GM21529 (cell line): ENCODE data around the gene NKAIN1.
"Not testable (repeated sequence)": the region's sequence is repeated elsewhere in the genome, so short reads cannot be mapped to it uniquely, and the experiment has no call there.

Source experiments
- ATAC-seq: cut with Tn5 transposase; IDR thresholded peaks from one replicate; pipeline ENCODE4 v1.9.1; 2021; ENCODE audit not compliant: unreplicated experiment

The NKAIN1 gene

DNA sequence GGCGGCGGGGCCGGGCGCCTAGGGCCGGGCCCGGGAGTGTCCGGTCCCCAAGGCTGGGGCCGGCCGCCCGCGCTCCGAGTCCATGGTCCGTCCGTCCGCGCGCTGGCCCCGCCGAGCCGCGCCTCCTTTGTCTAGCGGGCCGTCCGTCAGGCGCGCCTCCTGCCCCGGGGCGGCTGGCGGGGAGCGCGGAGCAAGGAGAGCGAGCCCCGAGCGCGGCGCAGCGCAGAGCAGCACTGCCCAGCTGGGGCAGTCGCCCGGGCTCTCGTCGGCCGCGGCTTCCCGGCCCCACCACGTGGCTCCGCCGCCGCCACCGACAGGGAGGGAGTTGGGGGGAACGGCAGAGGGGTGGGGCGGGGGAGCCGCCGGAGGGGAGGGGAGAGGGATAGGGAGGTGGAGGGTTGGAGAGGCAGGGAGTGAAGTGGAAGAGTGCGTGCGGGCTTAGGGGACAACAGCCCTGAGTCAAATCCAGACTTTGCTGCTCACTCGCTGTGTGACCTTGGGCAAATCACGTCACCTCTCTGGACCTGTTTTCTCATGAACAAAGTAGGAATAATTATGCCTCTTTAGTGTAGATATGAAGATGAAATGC is at the start of gene NKAIN1:
Gene NKAIN1, minus strand, starts transcription at position 235 of the 589 bp plus-strand sequence. CDS start 340 bp downstream, outside the sequence.
- ATAC-seq: no peak

DNA sequence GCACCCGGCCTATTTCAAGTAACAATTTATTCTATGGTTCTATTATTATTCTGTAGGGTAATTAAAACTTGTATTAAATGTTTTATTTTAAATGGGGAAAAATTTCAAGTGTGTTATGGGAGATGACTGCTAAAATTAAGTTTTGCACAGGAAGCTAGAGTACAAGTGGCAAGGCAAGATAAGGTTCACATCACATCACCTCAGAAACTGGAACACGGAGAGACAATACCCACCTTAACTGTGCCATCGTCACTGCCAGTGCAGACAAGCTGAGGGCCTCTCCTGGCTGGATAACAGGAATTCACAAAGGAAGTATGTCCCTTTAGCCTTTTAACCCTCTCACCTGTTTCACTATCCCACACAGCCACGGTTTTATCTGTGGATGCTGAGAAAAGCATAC is 49.3 kb upstream of the NKAIN1 start:
- no peak for ATAC-seq

DNA sequence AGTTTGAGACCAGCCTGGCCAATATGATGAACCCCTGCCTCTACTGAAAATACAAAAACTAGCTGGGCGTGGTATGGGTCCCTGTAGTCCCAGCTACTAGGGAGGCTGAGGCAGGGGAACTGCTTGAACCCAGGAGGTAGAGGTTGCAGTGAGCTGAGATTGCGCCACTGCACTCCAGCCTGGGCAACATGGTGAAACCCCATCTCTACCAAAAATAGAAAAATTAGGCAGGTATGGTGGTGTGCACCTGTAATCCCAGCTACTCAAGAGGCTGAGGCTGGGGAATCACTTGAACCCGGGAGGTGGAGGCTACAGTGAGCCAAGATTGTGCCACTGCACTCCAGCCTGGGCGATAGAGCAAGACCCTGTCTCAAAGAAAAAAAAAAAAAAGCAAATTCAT is 48.1 kb upstream of the NKAIN1 start:
- ATAC-seq: not testable (repeated sequence)

DNA sequence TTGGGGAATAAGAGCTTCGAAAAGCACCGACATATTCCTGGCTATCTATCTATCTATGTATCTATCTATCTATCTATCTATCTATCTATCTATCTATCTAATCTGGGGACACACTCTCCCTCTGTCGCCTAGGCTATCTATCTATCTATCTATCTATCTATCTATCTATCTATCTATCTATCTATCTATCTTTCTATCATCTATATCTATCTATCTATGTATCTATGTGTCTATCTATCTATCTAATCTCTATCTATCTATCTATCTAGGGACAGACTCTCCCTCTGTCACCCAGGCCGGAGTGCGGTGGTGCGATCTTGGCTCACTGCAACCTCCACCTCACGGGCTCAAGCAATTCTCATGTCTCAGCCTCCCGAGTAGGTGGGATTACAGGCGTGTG is 42.7 kb upstream of the NKAIN1 start:
- not testable (repeated sequence) for ATAC-seq

DNA sequence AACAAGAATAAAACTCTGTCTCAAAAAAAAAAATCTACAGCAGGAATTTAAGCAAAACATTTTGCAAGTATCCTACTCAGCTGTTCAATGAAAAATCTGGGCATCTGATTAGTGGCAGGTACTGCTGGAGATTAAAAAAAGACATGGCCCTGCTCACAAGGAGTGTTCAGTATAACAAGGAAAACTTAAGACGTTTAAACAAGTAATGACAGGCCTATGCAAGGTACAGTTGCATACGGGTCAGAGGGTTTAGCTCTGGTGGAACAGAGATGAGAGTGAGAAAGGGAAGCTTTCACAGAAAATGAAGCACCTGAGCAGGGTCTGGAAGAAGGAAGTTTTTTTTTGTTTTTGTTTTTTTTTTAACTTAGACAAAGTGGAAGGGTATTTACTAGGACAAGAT is 33.9 kb upstream of the NKAIN1 start:
- ATAC-seq: no peak

DNA sequence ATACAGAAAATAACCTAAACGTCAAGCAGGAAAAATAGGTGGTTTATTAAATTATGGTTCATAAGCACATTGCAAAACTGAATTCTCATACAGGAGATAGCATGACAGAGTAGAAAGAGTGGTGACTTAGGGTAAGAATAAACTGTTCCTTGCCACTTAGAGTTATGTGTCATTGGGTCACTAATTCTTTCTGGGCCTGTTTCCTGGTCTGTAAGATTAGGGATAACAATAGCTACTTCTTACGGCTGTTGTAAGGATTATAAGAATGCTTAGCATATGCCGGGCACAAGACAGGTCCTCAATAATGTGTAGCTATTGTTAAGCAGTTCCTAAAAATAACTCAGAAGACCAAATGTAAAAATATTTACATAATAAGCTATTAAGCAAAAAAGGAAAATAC is 32.7 kb upstream of the NKAIN1 start:
- ATAC-seq: no peak

DNA sequence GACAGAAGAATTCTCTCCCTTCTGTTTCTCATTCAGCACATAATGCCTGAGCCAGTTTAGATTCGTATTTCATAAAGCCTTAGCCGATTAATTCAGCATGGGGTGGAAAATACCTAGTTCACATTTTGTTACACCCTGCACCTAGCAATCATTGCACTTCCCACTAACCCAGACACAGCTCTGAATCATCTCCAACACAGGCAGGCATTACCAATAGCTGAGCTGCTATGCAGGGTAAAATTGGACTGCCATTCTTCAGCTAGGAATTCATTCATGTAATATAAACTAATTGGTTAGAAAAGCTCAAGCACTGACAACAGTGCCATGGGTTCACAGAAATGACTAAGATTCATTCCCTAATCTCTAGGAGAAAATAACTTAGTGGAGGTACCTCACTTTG is 26.9 kb upstream of the NKAIN1 start:
- no peak for ATAC-seq

DNA sequence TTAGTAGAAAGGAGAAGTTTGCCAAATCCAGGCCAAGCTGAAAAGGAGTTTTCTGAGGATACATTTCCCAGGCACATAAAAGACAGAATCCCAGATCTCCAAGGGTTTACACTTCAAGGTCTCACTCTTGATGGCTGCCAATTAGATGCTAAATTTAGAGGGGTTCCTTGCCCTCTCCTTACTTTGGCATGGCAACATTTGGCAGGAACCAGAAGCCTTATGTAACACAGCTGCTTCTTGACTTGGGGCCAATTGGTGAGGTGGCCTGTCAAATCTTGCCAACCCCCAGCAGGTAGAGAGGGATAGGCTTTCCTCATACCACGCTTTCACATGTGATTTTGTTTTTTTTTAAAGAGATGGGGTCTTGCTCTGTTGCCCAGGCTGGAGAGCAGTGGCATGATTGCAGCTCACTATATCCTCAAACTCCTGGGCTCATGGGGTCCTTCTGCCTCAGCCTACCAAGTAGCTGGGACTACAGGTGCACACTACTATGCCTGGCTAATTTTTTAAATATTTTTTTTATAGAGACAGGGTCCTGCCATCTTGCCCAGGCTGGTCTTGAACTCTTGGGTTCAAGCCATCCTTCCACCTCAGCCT is 25.2 kb upstream of the NKAIN1 start:
- no peak for ATAC-seq

DNA sequence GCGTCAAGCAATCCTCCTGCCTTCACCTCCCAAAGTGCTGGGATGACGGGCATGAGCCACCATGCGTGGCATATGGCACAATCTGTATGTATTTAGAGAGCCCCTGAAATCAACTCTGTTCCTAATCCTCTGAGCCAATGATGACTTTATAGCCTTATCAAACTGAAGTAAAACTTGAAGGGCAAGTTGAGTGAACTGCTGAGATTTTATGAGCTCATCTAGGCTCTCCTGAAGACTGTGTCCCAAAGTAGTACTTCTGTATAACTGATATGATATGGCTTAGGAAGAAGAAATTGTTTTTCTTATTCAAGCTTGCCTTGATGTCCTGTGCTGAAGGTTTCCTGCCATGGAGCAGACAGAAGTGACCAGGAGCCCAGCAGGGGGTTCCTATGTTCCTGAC is 23.7 kb upstream of the NKAIN1 start:
- no peak for ATAC-seq

DNA sequence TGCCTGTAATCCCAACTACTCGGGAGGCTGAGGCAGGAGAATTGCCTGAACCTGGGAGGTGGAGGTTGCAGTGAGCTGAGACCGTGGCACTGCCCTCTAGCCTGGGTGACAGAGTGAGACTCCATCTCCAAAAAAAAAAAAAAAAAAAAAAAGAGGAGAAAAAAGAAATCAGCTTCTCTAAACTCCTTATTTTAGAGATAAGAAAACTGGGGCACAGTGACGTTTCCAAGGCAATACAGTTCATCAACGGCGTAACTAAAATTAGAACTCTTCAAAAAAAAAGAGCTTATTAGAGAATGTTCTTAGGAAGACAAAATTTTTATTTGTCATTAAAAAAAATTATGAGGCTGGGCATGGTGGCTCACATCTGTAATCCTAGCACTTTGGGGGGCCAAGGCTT is 22.7 kb upstream of the NKAIN1 start:
- not testable (repeated sequence) for ATAC-seq

DNA sequence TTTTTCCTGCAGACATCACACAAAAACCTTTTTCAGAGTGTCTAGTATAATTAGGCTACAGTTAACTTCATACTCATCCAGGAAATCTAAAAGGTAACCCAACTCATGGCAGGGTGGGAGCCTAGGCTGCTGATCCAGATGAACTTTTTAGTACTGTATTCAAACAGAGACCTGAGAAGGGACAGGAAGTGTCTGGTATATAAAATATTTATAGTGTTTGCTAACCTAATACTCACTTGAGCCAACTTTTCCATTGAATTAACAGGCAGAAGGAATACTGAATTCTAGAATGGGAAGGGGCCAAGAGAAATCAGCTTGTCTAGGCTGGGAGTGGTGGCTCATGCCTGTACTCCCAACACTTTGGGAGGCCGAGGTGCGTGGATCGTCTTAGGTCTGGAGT is 22.2 kb upstream of the NKAIN1 start:
- ATAC-seq: no peak

DNA sequence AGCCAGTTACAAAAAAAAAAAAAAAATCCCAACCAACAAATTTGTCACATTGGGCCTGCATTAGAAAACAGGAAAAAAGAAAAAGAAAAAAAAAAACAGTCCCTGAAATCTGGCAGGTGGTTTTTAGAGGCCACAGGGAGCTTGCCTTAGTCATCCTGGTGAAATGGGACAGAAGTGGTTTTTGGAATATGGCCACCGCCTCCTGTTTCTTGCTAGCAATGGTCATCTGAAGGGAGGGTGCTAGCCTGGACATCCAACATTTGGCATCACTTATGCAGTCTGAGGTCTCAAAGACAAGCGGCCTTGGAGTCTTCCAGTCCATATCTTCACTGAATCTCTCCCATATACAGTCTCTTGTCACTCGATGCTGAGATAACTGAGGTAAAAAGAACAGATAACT is 20.1 kb upstream of the NKAIN1 start:
- ATAC-seq: no peak

DNA sequence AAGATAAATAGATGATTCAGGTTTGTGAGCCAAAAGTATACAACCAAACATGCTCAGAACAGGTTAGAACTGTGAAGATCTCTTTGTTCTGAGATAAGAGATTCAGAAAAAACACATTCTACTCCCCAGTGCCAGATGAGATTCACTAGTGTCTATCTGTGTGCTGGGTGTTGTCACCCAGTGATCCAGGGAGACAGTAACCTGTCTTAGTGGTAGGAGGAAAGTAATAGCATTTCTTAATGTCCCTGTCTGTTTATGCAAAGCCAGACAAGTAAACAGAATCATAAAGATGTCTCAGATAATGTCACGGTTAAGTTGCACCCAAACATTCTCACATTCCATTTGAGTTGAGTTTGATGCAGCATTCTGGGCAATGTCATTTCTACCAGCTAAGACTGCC is 18.9 kb upstream of the NKAIN1 start:
- no peak for ATAC-seq

DNA sequence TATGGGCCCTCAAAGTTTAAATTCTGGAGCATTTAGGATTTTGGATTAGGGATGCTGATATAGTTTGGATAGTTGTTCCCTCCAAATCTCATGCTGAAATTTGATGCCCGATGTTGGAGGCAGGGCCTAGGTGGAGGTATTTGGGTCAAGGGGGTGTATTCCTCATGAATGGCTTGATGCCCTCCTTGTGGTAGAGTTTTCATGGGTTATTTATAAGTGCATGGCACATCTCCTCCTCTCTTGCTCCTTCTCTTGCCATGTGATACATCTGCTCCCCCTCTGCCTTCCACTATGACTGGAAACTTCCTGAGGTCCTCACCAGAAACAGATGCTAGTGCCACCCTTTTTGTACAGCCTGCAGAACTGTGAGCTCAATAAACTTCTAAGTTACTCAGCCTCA is 17.5 kb upstream of the NKAIN1 start:
- ATAC-seq: no peak

DNA sequence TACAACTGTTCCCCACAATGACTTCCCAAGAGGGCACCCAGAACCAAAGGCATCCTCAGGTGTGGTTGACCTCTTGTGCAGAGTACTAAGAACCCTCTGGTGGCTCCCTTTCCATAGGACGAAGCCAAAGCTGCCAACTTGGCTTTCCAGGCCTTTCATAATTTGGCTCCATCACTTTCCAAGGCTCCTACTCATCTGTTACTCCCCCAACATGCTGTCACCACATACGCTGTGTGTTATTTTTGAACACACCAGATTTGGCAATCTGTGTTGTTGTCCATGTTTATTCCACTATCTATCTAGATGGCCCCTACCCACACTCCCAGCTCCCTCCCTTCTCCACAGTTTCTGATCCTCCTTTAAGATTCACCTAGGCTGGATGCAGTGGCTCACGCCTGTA is 10.2 kb upstream of the NKAIN1 start:
- no peak for ATAC-seq

DNA sequence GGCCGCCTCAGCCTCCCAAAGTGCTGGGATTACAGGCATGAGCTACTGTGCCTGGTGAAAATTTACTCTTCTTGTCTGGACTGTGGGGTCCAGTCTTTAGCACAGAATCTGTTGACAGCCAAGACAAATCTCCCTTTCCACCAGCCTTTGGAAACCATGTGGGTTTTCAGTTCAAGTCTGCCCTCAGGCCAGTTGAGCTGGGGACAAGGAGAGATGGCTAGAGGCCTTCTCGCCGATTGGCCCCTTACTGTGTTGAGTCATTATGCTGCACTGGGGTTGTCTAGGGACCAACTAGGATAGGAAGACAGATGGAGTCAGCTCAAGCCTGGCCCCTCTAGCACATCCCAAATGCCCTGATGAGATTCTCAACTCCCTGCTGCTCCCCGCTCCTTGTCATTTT is 8.6 kb upstream of the NKAIN1 start:
- ATAC-seq: no peak

DNA sequence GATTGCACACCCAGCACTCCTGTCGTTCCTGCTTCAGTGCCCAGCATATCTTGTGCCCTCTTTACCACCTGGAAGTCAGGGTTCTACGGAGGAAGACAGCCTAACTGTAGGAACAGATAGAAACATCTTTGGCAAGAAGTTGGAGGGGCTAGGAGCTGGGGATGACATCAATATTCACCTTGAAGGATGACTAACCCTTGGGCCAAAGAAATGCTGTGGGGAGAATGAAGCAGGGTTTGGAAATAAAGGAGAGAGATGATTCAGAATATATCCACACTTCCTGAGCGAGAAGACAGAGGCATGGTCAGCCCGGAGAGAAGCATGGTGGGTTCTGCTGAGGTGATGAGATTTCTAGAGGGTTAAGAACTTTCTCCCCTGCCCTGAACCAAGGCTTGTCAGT is 4.6 kb upstream of the NKAIN1 start:
- ATAC-seq: no peak

DNA sequence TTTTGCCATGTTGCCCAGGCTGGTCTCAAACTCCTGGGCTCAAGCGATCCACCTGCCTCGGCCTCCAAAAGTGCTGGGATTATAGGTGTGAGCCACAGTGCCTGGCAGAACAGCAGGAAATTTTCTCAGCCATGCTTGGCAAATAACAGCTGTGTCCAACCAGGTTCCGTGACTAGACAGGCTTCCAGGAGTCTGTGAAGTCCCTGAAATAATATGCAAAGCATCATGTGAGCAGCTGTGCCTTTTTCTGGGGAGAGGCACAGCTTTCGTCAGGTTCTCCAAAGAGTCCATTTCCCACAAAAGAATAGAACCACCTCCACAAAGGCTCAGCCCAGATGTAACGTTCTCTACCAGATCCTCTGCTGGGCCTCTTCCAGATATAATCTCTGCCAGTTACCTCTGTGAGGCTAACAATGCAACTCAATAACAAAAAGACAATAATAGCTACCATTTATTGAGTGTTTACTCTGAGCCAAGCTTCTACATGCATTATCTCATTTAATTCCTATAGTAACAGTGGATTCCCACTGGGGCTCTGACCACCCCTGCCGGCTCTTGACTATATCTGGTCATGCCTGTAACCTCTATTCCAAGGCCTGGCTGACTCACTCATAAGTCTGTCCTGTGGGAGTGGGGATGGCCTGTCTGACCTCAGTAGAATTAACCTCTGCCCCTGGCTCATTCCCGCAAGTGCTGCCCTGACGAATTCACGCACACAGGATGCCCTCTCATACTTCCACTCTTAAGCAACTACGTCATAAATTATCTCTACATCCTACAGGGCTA is 4.0 kb upstream of the NKAIN1 start:
- no peak for ATAC-seq

DNA sequence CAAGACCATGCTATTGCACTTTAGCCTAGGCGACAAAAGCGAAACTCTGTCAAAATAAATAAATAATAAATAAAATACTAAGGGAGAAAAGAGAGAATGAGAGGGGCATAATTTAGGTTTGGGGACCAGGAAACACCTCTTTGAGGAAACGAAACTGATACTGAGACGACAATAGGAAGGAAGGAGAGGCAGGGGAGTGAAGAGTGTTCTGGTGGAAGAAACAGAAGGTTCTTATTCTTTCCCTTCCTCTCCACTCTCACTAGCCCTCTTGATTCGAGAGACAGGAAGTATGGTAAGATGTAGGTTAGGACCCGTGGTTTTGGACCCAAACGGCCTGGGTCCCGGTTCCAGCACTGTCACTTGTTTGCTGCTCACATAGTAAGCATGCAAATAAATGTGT is 1.6 kb upstream of the NKAIN1 start:
- no peak for ATAC-seq

DNA sequence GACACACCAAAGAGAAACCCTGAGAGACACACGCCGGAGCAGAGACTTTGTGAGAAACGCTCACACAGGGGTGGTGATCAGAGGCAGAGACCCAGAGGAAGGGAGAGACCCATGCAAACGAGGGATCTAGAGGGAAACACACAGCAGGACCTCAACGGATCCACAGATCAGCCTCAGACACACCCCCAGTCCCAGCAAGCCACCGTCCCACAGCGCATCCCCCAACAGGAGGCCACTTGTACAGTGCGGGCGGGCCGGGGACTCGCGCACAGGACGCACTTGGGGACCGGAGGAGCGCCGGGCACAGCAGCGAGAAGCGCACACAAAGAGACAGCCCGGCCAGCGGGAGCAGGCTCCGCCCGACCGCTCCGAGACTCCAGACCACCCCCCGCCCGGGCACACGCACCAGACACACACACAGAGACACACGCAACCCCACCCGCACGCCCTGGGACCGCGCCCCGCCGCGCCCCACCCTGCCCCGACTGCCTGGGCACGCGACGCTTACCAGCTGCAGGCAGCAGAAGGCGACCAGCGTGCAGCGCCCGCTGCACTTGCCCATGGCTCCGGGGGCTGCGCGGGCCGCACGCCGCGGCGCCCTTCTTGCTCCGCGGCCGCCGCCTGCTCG is 587 bp downstream of the NKAIN1 start:
- no peak for ATAC-seq

DNA sequence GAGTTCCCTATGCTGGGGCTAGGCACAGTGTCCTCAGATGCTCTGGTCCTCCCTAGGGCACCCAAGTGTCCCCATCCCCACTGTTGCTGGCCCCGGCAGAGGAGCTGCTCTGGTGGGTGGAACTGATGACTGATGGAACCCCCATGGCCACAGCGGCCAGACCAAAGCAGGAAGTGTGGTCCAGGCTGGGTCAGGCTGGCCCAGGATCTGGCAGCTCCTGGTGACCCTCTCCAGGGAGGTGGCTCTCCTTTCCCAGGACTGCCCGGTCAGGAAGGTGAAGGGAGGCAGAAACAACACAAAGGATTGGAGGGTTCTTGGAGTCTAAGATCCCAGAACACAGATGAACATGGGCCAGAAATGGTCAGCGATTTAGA is 1.1 kb downstream of the NKAIN1 start:
- ATAC-seq: no peak

DNA sequence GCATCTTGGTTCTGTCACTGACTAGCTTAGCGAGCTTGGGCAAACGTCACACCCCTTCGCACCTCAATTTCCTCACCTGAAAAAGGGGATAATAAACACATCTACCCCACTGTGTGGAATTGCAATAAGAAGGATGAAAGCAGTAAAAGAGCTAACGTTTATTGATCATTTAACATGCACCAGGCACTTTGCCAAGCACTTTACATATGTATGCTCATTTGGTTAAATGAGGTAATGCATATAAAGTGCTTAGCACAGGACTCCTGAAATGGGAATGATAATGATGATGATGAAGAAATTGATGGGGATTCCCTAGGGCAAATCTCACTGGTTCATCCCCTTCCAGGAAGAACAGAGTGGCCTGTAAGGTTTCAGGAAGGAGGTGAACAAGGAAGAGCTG is 4.8 kb downstream of the NKAIN1 start:
- no peak for ATAC-seq
